Activated naive CD4-positive, alpha-beta T cell treated with anti-CD3 and anti-CD28 coated beads, Interleukin-2, amount 50 U/mL, for 16 hours (primary cell): Measurements from ENCODE around the gene C17orf67.
"Not testable (repeated sequence)": the region's sequence is repeated elsewhere in the genome, so short reads cannot be mapped to it uniquely, and the experiment has no call there.

ENCODE experiments used
- DNase-seq: peaks from one replicate; pipeline ENCODE4 v3.0.0-alpha.2; 2020

C17orf67 gene

GRCh38 chr17:56770427-56770826 lies 63.3 kb downstream of the C17orf67 start:
- DNase-seq, result no peak

- DNase-seq, result no peak
Observed at GRCh38 chr17:56765449-56765848, 68.3 kb downstream of the C17orf67 start.

DNA sequence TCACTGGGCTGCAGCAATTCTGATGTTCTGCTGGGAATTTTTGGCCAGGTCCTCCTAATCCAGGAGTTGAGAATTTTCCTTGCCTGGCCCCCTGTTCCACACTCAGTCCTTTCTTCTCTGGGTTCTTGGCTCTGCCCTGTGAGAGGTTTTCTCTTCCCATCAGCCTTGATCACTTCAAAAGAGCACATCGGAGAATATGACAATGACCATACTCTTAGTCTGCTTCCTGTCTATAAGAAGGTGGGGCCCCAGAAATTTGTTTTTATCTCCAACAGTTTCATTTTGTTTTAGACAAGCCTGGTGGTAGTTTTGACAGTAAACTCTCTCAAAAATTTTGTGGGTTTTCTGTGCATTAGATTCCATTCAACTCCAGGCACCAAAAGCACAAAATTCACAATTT lies 70.7 kb downstream of the C17orf67 start:
- no peak for DNase-seq

GRCh38 chr17:56762144-56762543 lies 71.6 kb downstream of the C17orf67 start:
- no peak for DNase-seq

DNA sequence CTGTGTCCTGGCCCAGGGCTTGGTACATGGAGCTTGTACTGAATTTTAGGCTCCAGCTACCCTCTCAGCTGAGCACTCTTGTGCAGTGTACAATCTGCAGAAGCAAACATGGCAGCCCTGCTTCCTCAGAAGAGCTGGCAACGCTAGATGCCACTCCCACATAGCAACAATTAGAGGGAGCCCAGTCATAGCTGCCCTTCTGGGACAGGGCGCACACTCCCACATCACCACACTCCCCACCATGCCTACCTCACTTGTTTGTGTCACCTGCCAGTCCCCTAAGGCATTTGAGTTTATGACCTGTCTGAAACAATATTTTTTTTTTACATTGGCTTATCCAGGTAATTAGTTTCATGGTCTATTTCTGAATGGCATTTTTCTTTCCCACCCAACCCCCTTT lies 72.3 kb downstream of the C17orf67 start:
- no peak for DNase-seq

- DNase-seq, result not testable (repeated sequence)
Observed at GRCh38 chr17:56757611-56758010, 76.1 kb downstream of the C17orf67 start.

GRCh38 chr17:56756536-56756935 lies 77.2 kb downstream of the C17orf67 start:
- DNase-seq, result no peak

- no peak for DNase-seq
Observed at GRCh38 chr17:56755310-56755709, 78.4 kb downstream of the C17orf67 start.

DNA sequence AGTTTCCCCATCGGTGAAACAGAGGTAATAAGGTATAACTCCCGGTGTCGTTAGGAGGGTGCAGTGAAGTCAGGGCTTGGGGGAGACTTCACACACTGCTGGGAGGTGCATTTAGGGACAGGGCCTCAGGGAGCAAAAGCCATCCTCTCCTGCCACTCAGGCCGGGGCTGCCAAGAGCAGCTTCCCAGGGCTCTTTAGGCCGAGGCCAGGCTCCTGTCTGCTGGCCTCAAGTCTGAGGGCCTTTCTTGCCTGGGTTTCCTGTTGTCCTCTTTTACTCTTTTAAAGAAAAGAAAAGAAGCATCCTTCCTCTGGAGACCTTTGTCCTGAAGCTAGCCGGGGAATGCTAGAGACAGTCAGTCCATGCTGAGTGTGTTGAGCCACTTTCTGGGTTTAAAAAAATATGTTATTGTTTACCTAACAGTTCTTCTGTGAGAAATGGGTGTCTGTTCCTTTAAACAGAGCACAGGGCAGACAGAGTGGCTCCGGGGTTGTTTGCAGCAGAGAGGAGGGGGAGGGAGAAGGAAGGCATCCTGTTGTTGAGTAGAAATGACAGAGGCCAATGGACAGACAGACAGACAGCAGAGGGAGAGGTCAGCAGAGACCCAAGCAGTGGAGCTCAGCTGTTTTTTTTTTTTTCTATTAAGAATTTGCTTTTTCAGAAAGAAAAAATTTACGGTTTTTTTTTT lies 79.1 kb downstream of the C17orf67 start:
- DNase-seq, result no peak

GRCh38 chr17:56752263-56752836 lies 81.4 kb downstream of the C17orf67 start:
- DNase-seq, result no peak

GRCh38 chr17:56751145-56751738 lies 82.5 kb downstream of the C17orf67 start:
- no peak for DNase-seq

DNA sequence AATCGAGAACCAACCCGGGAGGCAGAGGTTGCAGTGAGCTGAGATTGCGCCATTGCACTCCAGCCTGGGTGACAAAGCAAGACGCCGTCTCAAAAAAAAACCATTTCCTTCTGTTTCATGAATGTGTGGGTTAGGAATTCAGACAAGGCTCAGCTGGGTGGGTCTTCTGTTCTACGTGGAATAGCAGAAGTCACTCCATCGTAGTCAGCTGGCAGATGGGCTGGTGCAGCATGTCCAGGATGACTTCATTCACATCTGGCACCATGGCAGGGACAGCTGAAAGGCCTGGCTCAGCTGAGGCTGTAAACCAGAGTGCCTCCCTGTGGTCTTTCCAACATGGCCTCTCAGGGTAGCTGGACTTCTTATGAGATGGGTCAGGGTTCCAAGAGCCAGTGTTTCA lies 89.0 kb downstream of the C17orf67 start:
- DNase-seq, result no peak

GRCh38 chr17:56742601-56743000 lies 91.1 kb downstream of the C17orf67 start:
- DNase-seq, result no peak
